Measurements from ENCODE around the gene MAJIN. TPM values are rescaled to one million over a fixed set of nuclear protein-coding genes. Genes with fewer than 3 reads are reported as not detected.
"Not testable (repeated sequence)": the region's sequence is repeated elsewhere in the genome, so short reads cannot be mapped to it uniquely, and the experiment has no call there.

MAJIN gene
- under 1 TPM; 0.15 to 0.33 TPM for total RNA-seq

DNA sequence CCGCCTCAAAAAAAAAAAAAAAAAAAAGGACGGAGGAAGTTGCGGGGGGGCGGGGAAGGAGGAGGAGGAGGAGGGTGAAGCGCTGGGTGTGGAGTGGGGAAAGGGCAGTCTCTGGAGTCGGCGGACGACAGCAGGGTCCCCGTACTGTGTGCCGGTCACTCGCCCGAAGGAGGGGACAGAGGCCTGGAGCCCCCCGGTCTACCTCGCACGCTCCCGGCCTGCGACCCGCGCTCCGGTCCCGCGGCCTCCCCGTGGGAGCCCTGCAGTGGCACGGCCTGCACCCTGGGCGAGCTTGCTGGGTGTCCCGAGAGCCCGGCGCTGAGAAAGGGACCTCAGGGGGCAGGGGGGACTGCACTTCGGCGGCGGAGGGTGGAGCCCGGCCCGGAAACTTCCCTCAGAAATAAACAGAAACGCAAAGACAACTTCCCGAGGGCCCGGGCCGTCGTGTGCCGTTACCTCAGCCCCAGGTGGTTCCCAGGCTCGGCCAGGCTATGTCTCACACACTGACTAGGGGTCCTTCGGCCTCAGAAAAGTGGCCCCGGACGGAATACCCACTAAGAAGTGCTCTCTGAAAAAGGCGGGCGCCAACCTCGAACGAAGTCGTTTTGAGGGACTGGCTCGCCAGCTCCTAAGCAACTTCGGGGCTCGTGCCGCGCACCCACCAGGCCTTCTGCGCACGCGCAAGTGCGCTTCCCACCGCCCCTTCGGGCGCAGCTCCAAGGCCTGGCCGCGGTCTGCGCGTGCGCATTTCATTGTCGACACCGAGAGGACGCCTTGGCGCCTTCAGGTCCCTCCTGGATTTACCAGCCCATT is at the start of gene MAJIN:
MAJIN (minus strand) TSS at position 688 of the 813 bp plus-strand sequence. CDS start 12,703 bp downstream, outside the sequence.
- ChIA-PET POLR2A (interaction anchor here (0.7 to 1.2 kb wide), 7 partner anchors 8 to 69 kb away, joined by 3 to 4 read pairs (median 3); partner anchors contain the start of genes ARL2 and SAC3D1), CTCF (interaction anchor here (0.6 to 1.2 kb wide), 2 partner anchors 139 to 623 kb away, joined by 3 to 4 read pairs; no protein-coding TSS in a partner anchor)
- Mint-ChIP-seq H3K27me3 (no peaks in the 10 kb centered on the region), H3K9me3 (no peaks in the 10 kb centered on the region), H3K4me1 (peaks cover 52% of the 10 kb centered on the region), H3K36me3 (ENCODE audit: low read depth) (no peaks in the 10 kb centered on the region), H3K27ac (peak within 1 kb of the TSS; percentile 69), H3K4me3 (peak within 1 kb of the TSS; percentile 62)
- peak; percentile 88 for DNase-seq

DNA sequence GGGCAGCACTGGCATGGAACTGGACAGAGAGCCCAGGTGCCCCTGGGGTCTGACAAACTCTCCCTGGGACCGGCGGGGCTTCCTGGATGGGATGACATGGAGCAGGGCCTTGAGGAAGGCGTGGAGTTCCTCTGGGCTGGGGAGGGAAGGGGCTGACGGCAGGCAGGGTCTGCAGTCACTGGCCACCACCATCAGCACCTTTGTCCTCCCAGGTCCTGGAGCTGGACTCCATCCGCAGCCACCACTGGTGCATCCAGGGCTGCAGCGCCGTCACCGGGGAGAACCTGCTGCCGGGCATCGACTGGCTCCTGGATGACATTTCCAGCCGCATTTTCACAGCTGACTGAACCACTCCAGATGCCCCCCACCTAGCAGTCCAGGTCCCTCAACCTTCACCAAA is 49.6 kb upstream of the MAJIN start:
- Mint-ChIP-seq H3K4me1 (peaks cover 11% of the 10 kb centered on the region), H3K4me3 (no peak overlapping the region), H3K36me3 (ENCODE audit: low read depth) (peaks cover 20% of the 10 kb centered on the region), H3K27me3 (no peaks in the 10 kb centered on the region), H3K9me3 (no peaks in the 10 kb centered on the region), H3K27ac (no peak overlapping the region)
- ChIA-PET POLR2A (no interaction called here), CTCF (interaction anchor here (1.5 kb wide), 1 partner anchor 20 kb away, joined by 3 read pairs; no protein-coding TSS in a partner anchor)
- no peak for DNase-seq

DNA sequence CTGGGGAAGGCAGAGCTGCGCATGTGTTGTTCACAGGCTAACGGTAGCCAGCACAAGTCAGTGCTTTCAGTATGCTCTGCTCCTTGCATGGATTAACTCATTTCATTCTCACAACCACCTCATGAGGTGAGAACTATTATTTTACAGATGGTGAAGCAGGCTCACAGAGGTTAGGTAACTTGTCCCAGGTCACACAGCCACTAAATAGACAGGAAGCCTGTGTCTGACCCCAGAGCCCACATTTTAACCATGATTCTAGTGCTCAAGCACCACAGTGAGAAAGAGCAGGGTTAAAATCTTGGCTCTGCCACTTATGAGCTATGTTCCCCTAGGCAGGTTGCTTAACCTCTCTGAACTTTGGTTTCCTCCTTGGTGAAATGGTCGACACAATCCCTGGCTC is 49.1 kb upstream of the MAJIN start:
- no peak overlapping the region for H3K4me3 Mint-ChIP-seq
- ChIA-PET CTCF (interaction anchor here (1.5 kb wide), 1 partner anchor 19 kb away, joined by 3 read pairs; no protein-coding TSS in a partner anchor), POLR2A (no interaction called here)
- H3K27ac Mint-ChIP-seq, result no peak overlapping the region
- DNase-seq, result no peak
- peaks cover 24% of the 10 kb centered on the region for H3K36me3 Mint-ChIP-seq (ENCODE audit: low read depth)
- H3K4me1 Mint-ChIP-seq, result peaks cover 13% of the 10 kb centered on the region
- H3K9me3 Mint-ChIP-seq, result no peaks in the 10 kb centered on the region
- H3K27me3 Mint-ChIP-seq, result no peaks in the 10 kb centered on the region

DNA sequence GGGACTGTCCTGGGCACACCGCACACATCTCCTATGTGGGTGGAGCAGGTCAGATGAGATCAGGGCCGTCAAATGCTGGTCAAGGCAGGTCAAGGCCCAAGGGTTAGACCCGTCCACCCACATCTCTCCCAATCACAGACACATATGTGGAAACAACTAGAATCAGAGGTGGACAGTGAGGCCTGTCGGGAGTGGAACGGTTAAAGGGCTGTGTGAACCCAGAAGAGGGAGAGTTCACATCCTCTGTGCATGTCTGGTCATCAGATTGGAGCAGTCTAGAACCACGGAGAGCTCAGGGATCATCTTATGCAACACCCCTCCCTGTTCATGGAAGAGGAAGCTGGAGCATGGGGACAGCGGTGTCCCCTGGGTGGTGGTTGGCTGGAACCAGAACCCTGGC is 47.9 kb upstream of the MAJIN start:
- H3K27ac Mint-ChIP-seq, result no peak overlapping the region
- H3K4me1 Mint-ChIP-seq, result peaks cover 21% of the 10 kb centered on the region
- ChIA-PET CTCF (no interaction called here), POLR2A (no interaction called here)
- H3K4me3 Mint-ChIP-seq, result no peak overlapping the region
- H3K9me3 Mint-ChIP-seq, result no peaks in the 10 kb centered on the region
- no peaks in the 10 kb centered on the region for H3K27me3 Mint-ChIP-seq
- DNase-seq, result no peak
- H3K36me3 Mint-ChIP-seq (ENCODE audit: low read depth), result peaks cover 24% of the 10 kb centered on the region

GRCh38 chr11:65017937-65018336 is 46.0 kb upstream of the MAJIN start:
- Mint-ChIP-seq H3K4me1 (peaks cover 30% of the 10 kb centered on the region), H3K4me3 (no peak overlapping the region), H3K36me3 (ENCODE audit: low read depth) (peaks cover 24% of the 10 kb centered on the region), H3K9me3 (no peaks in the 10 kb centered on the region), H3K27ac (no peak overlapping the region), H3K27me3 (no peaks in the 10 kb centered on the region)
- ChIA-PET CTCF (no interaction called here), POLR2A (interaction anchor here (1.0 to 1.1 kb wide), 2 partner anchors 9 to 23 kb away, joined by 3 to 4 read pairs; partner anchors contain the start of genes SAC3D1 and SNX15)
- no peak for DNase-seq

GRCh38 chr11:65016705-65017104 is 44.8 kb upstream of the MAJIN start:
- H3K9me3 Mint-ChIP-seq, result no peaks in the 10 kb centered on the region
- H3K36me3 Mint-ChIP-seq (ENCODE audit: low read depth), result peaks cover 18% of the 10 kb centered on the region
- ChIA-PET CTCF (no interaction called here), POLR2A (no interaction called here)
- H3K4me3 Mint-ChIP-seq, result no peak overlapping the region
- no peak overlapping the region for H3K27ac Mint-ChIP-seq
- peaks cover 33% of the 10 kb centered on the region for H3K4me1 Mint-ChIP-seq
- no peak for DNase-seq
- H3K27me3 Mint-ChIP-seq, result no peaks in the 10 kb centered on the region

DNA sequence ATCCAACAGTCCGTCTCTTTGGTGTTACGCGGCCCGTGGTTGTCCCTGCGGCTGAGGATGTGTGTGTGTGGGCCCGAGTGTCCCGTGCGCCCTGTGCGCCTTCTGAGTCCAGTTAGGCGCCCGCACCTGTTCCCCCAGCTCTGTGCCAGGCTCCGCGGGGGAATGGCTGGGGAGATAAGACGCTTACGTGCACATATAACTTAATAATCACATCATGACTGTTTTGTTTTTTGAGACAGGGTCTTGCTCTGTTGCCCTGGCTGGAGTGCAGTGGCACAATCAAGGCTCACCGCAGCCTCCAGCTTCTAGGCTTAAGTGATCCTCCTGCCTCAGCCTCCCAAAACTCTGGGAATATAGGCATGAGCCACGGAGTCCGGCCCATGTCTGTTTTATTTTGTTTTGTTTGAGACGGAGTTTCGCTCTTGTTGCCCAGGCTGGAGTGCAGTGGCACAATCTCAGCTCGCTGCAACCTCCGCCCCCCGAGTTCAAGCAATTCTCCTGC is 42.9 kb upstream of the MAJIN start:
- no peaks in the 10 kb centered on the region for H3K9me3 Mint-ChIP-seq

DNA sequence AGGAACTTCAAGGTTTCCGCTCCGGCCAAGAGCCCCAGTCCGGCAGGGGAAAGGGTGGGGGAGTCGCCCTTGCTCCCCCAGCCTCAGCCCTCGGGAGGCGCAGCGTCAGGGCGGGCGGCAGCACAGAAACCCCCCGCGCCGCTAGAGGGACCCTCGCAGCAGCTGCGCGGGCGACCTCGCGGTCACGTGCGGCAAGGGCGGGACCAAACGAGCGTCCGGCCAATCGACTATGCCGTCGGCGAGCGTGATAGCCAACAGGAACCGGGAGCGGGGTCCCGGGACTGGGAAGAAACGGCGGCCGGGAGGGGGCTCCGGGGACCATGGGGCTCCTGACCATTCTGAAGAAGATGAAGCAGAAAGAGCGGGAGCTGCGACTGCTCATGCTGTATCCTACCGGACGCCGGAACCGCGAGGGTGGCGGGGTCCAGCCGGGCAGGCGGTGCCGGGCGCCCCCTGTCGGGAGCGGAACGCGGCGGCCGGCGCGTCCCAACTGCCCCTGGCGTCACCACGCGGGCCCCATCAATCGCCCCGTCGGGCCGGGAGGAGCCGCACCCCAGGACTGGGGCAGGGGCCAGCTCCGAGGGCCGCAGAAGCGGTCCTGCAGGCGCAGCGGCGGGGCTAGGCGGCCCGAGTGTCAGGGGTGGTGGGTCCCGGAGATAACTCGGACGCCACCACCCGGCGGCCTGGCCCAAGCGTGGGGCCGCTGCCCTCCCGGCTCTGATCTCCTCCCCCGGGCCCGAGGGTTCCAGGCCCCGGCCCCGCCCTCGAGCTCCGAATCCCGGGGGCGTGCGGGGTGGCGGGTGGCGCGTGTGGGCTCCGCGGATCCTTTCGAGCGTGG is 42.2 kb upstream of the MAJIN start, which contains the start of gene ARL2:
ARL2 (plus strand) TSS at position 273 of the 838 bp plus-strand sequence; CDS start at position 321, 48 bp downstream.
- Mint-ChIP-seq H3K9me3 (no peaks in the 10 kb centered on the region), H3K4me1 (peaks cover 30% of the 10 kb centered on the region), H3K27me3 (no peaks in the 10 kb centered on the region), H3K36me3 (ENCODE audit: low read depth) (peaks cover 14% of the 10 kb centered on the region), H3K27ac (peak within 1 kb of the TSS; percentile 98), H3K4me3 (peak within 1 kb of the TSS; percentile 94)
- CTCF ChIA-PET, result interaction anchor here (0.6 to 3.4 kb wide), 31 partner anchors 10 to 247 kb away, joined by 3 to 25 read pairs (median 4); partner anchors contain the start of genes BATF2, CDCA5, EHD1 and FAU
- POLR2A ChIA-PET, result interaction anchor here (0.6 to 4.5 kb wide), 35 partner anchors 11 to 463 kb away, joined by 3 to 56 read pairs (median 4); partner anchors contain the start of genes CDCA5, FAU, MAJIN and MAP4K2
- peak; percentile 85 for DNase-seq

More for the DNA sequence above, 42.9 kb upstream of the MAJIN start:
- peaks cover 17% of the 10 kb centered on the region for H3K36me3 Mint-ChIP-seq (ENCODE audit: low read depth)
- peaks cover 30% of the 10 kb centered on the region for H3K4me1 Mint-ChIP-seq
- ChIA-PET POLR2A (interaction anchor here (1.0 to 4.5 kb wide), 32 partner anchors 11 to 462 kb away, joined by 3 to 56 read pairs (median 5); partner anchors contain the start of genes CDCA5, FAU, MAJIN and MAP4K2), CTCF (interaction anchor here (0.6 to 3.4 kb wide), 31 partner anchors 9 to 247 kb away, joined by 3 to 25 read pairs (median 4); partner anchors contain the start of genes BATF2, CDC42BPG, CDCA5 and EHD1)
- peak overlapping the region; percentile 86 for H3K4me3 Mint-ChIP-seq
- DNase-seq, result no peak
- H3K27ac Mint-ChIP-seq, result peak overlapping the region; percentile 86
- no peaks in the 10 kb centered on the region for H3K27me3 Mint-ChIP-seq

GRCh38 chr11:65013130-65013887 is 41.4 kb upstream of the MAJIN start:
- peak; percentile 94 for DNase-seq
- ChIA-PET POLR2A (interaction anchor here (0.8 to 4.5 kb wide), 24 partner anchors 10 to 210 kb away, joined by 3 to 56 read pairs (median 5); partner anchors contain the start of genes CDCA5, FAU, MAP4K2 and MRPL49), CTCF (interaction anchor here (0.8 to 3.4 kb wide), 32 partner anchors 11 to 204 kb away, joined by 3 to 25 read pairs (median 6); partner anchors contain the start of genes CAPN1, CDC42BPG, CDCA5 and EHD1)
- Mint-ChIP-seq H3K27ac (peak overlapping the region; percentile 98), H3K9me3 (no peaks in the 10 kb centered on the region), H3K4me1 (peaks cover 30% of the 10 kb centered on the region), H3K27me3 (no peaks in the 10 kb centered on the region), H3K4me3 (peak overlapping the region; percentile 94), H3K36me3 (ENCODE audit: low read depth) (peaks cover 14% of the 10 kb centered on the region)

GRCh38 chr11:65008873-65009272 is 37.0 kb upstream of the MAJIN start:
- POLR2A ChIA-PET, result no interaction called here
- Mint-ChIP-seq H3K4me3 (no peak overlapping the region), H3K4me1 (peaks cover 12% of the 10 kb centered on the region), H3K27me3 (no peaks in the 10 kb centered on the region), H3K27ac (no peak overlapping the region), H3K9me3 (no peaks in the 10 kb centered on the region), H3K36me3 (ENCODE audit: low read depth) (no peaks in the 10 kb centered on the region)
- DNase-seq, result no peak
- CTCF ChIA-PET, result no interaction called here

- Mint-ChIP-seq H3K4me1 (peaks cover 5% of the 10 kb centered on the region), H3K27me3 (no peaks in the 10 kb centered on the region), H3K36me3 (ENCODE audit: low read depth) (no peaks in the 10 kb centered on the region), H3K4me3 (no peak overlapping the region), H3K9me3 (no peaks in the 10 kb centered on the region), H3K27ac (no peak overlapping the region)
- ChIA-PET POLR2A (no interaction called here), CTCF (no interaction called here)
- no peak for DNase-seq
Measured at GRCh38 chr11:65008016-65008415, 36.1 kb upstream of the MAJIN start.

GRCh38 chr11:65003968-65004367 is 32.1 kb upstream of the MAJIN start:
- not testable (repeated sequence) for H3K27me3 Mint-ChIP-seq; H3K36me3 Mint-ChIP-seq (ENCODE audit: low read depth); H3K4me3 Mint-ChIP-seq; H3K27ac Mint-ChIP-seq; H3K9me3 Mint-ChIP-seq; DNase-seq
- POLR2A ChIA-PET, result interaction anchor here (1.1 to 1.4 kb wide), 2 partner anchors 9 to 11 kb away, joined by 3 to 5 read pairs; partner anchors contain the start of gene ARL2
- peaks cover 13% of the 10 kb centered on the region for H3K4me1 Mint-ChIP-seq
- CTCF ChIA-PET, result interaction anchor here (0.6 kb wide), 1 partner anchor 21 kb away, joined by 4 read pairs; no protein-coding TSS in a partner anchor
